Measurements from ENCODE around the gene FBL.
A peak's percentile ranks its signal among the peaks of the same experiment; 100 is the strongest.

The FBL gene

DNA sequence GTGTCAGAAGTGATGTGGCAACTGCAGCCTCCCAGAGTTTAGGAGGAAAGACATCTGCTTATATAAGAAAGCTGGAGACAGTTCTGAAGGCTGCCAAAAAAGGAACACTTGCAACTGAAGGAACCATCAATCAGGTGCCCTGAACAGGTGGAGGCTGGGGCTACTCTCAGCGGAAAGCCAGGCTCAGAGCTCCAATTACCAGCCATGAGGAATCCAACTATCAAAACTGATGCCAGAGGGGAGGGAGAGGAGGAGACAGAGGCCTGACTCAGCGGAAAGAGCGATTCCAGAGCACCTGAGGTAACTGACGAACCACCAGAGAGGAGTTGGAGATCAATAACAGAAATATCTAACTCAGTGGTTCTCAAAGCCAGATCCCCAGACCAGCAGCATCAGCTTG lies 43.2 kb downstream of the FBL start:
- no peaks in the 10 kb centered on the region for H3K79me2 ChIP-seq
- H3K27me3 ChIP-seq (ENCODE audit: control insufficient read depth, insufficient read depth, low read length): no peaks in the 10 kb centered on the region
- peak overlapping the region; percentile 69 for H2AFZ ChIP-seq
- TF ChIP-seq, protein P1, sequence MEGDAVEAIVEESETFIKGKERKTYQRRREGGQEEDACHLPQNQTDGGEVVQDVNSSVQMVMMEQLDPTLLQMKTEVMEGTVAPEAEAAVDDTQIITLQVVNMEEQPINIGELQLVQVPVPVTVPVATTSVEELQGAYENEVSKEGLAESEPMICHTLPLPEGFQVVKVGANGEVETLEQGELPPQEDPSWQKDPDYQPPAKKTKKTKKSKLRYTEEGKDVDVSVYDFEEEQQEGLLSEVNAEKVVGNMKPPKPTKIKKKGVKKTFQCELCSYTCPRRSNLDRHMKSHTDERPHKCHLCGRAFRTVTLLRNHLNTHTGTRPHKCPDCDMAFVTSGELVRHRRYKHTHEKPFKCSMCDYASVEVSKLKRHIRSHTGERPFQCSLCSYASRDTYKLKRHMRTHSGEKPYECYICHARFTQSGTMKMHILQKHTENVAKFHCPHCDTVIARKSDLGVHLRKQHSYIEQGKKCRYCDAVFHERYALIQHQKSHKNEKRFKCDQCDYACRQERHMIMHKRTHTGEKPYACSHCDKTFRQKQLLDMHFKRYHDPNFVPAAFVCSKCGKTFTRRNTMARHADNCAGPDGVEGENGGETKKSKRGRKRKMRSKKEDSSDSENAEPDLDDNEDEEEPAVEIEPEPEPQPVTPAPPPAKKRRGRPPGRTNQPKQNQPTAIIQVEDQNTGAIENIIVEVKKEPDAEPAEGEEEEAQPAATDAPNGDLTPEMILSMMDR (IDR thresholded peaks at IDR 0.05): no peak
- peaks cover 4% of the 10 kb centered on the region for H3K4me1 ChIP-seq
- no peak overlapping the region for H3K9ac ChIP-seq
- H3K36me3 ChIP-seq (ENCODE audit: control insufficient read depth, insufficient read depth, low read length): no peaks in the 10 kb centered on the region
- no peaks in the 10 kb centered on the region for H3K9me3 ChIP-seq (ENCODE audit: control insufficient read depth, low read length)
- no peak overlapping the region for H3K4me3 ChIP-seq (ENCODE audit: low read depth, low read length)
- peak overlapping the region; percentile 22 for H3K4me2 ChIP-seq (ENCODE audit: low read length)
- peak overlapping the region; percentile 8 for H3K27ac ChIP-seq

DNA sequence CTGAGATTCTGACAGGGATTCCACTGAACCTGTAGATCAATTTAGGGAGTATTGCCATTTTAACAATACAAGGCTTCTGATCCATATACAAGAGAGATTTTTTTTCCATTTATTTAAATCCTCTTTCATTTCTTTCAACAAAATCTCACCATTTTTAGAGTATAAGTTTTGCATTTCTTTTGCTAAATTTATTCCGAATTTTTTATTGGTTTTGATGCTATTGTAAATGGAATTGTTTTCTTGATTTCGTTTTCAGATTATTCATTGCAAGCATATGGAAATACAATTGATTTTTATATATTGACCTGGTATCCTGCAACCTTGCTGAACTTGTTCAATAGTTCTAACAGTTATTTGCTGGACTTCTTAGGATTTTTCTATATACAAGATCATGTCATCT lies 49.1 kb downstream of the FBL start:
- Histone ChIP-seq H3K9ac (no peak overlapping the region), H3K36me3 (ENCODE audit: control insufficient read depth, insufficient read depth, low read length) (no peaks in the 10 kb centered on the region), H3K27me3 (ENCODE audit: control insufficient read depth, insufficient read depth, low read length) (no peaks in the 10 kb centered on the region), H3K27ac (no peak overlapping the region), H3K4me2 (ENCODE audit: low read length) (no peak overlapping the region), H3K4me1 (no peaks in the 10 kb centered on the region), H3K79me2 (no peaks in the 10 kb centered on the region), H2AFZ (no peak overlapping the region), H3K9me3 (ENCODE audit: control insufficient read depth, low read length) (no peaks in the 10 kb centered on the region), H3K4me3 (ENCODE audit: low read depth, low read length) (no peak overlapping the region)
- TF ChIP-seq, protein P1 (IDR thresholded peaks at IDR 0.05): no peak

DNA sequence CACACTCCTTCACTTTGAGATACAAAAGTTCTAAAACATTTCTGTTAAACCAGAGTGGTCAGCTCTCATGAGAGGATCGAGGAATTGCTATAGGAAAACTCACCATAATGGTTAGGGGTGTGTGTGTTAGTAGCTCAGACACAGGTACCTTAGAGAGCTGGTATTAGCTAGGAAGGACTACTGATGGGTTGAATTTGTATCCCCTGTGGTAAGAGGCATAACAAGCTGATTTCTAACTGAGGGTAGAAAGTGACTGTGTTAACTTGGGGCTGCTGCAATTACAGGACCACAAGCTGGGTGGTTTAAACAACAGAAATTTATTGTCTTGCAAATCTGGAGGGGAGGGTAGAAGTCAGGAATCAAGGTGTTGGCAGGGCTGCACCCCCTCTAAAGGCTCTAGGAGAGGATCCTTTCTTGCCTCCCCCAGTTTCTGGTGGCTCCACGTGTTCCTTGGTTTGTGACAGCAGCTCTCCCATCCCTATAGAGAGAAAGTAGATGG lies 50.1 kb downstream of the FBL start:
- H3K27ac ChIP-seq: no peak overlapping the region
- TF ChIP-seq, protein P1 (IDR thresholded peaks at IDR 0.05): no peak
- no peak overlapping the region for H3K4me2 ChIP-seq (ENCODE audit: low read length)
- H3K79me2 ChIP-seq: no peaks in the 10 kb centered on the region
- no peaks in the 10 kb centered on the region for H3K4me1 ChIP-seq
- H3K9ac ChIP-seq: no peak overlapping the region
- H3K4me3 ChIP-seq (ENCODE audit: low read depth, low read length): no peak overlapping the region
- no peaks in the 10 kb centered on the region for H3K9me3 ChIP-seq (ENCODE audit: control insufficient read depth, low read length)
- peak overlapping the region; percentile 15 for H2AFZ ChIP-seq
- H3K27me3 ChIP-seq (ENCODE audit: control insufficient read depth, insufficient read depth, low read length): no peaks in the 10 kb centered on the region
- no peaks in the 10 kb centered on the region for H3K36me3 ChIP-seq (ENCODE audit: control insufficient read depth, insufficient read depth, low read length)

DNA sequence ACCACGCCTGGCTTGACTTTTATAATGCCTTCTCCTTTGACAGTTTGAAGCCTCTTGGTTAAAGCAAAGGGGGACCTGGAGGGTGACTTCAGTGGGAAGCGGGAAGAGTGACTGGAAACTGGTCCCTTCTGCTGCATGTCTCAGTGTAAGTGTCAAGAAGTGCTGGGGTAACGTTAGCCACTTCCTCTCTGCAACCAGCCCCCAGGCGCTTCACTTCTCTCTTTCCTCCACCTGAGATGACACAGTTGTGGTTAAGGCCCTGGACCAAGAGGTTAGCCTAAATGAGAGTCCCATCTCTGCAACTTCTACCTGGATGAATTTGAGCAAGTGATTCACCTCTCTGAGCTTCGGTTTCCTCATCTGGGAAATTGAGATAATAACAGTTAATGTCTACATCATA lies 51.2 kb downstream of the FBL start:
- no peak overlapping the region for H3K27ac ChIP-seq
- no peaks in the 10 kb centered on the region for H3K9me3 ChIP-seq (ENCODE audit: control insufficient read depth, low read length)
- no peak overlapping the region for H3K9ac ChIP-seq
- H3K4me1 ChIP-seq: no peaks in the 10 kb centered on the region
- no peaks in the 10 kb centered on the region for H3K79me2 ChIP-seq
- H2AFZ ChIP-seq: no peak overlapping the region
- H3K4me2 ChIP-seq (ENCODE audit: low read length): no peak overlapping the region
- H3K27me3 ChIP-seq (ENCODE audit: control insufficient read depth, insufficient read depth, low read length): no peaks in the 10 kb centered on the region
- no peak overlapping the region for H3K4me3 ChIP-seq (ENCODE audit: low read depth, low read length)
- TF ChIP-seq, protein P1 (IDR thresholded peaks at IDR 0.05): no peak
- no peaks in the 10 kb centered on the region for H3K36me3 ChIP-seq (ENCODE audit: control insufficient read depth, insufficient read depth, low read length)

DNA sequence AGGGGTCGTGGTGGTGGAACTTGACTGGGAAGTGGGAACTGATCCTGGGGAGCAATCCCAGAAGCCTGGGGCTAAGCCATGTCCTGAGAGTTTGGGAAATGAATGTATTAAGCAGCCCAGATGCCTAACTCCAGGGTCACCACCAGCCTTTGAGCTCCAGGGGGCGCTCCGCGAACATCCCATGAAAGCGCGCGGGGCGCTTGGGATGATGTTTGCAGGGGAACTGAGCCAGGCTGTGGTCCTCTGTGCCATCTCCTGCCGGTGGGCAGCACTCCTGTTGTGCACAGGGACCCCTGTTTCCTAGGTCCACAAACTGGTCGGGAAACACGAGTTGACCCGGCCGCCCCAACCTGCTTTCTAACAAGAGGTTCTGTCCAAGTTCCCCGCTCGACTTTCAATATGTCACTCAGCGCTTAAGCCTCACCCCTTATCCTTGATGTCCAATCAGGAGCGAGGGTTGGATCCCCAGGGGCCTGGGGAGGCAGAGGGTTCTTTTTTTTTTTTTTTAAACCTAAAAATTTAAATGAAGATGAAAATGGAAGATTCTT lies 53.1 kb downstream of the FBL start:
- no peaks in the 10 kb centered on the region for H3K79me2 ChIP-seq
- peak overlapping the region; percentile 43 for H3K4me3 ChIP-seq (ENCODE audit: low read depth, low read length)
- no peak overlapping the region for H3K27ac ChIP-seq
- H3K4me1 ChIP-seq: no peaks in the 10 kb centered on the region
- no peaks in the 10 kb centered on the region for H3K27me3 ChIP-seq (ENCODE audit: control insufficient read depth, insufficient read depth, low read length)
- no peaks in the 10 kb centered on the region for H3K9me3 ChIP-seq (ENCODE audit: control insufficient read depth, low read length)
- TF ChIP-seq, protein P1 (IDR thresholded peaks at IDR 0.05): peak; percentile 88
- no peak overlapping the region for H3K9ac ChIP-seq
- H3K36me3 ChIP-seq (ENCODE audit: control insufficient read depth, insufficient read depth, low read length): no peaks in the 10 kb centered on the region
- peak overlapping the region; percentile 69 for H3K4me2 ChIP-seq (ENCODE audit: low read length)
- H2AFZ ChIP-seq: peak overlapping the region; percentile 60
